ENCODE data around the gene RYR2. TPM values are rescaled to one million over a fixed set of nuclear protein-coding genes. Genes with fewer than 3 reads are reported as not detected.

RYR2 gene
- polyA plus RNA-seq, 1 of the 3 experiments (the other 2 are of a cell fraction), result under 0.01 TPM

- DNase-seq, result no peak
- Histone ChIP-seq H2AFZ (ENCODE audit: low read depth) (no peak overlapping the region), H3K4me3 (ENCODE audit: low read depth in 2 of 2, low read length in 1 of 2) (no peak overlapping the region), H3K4me2 (no peak overlapping the region), H3K79me2 (ENCODE audit: insufficient read depth) (no peaks in the 10 kb centered on the region), H3K27me3 (ENCODE audit: insufficient read depth) (no peaks in the 10 kb centered on the region), H3F3A (replicated peaks; ENCODE audit: insufficient read depth) (no peaks in the 10 kb centered on the region), H3K27ac (ENCODE audit: low read depth in 2 of 2, low read length in 1 of 2) (no peak overlapping the region), H4K20me1 (ENCODE audit: insufficient read depth) (no peaks in the 10 kb centered on the region), H3K9me2 (no peaks in the 10 kb centered on the region), H3K9ac (no peak overlapping the region), H3K4me1 (ENCODE audit: control insufficient read depth in 1 of 2, insufficient read depth in 2 of 2, low read depth in 1 of 2, low read length in 1 of 2) (no peaks in the 10 kb centered on the region; a peak in 1 of 4 replicates), H3K9me3 (no peaks in the 10 kb centered on the region), H3K36me3 (replicated peaks in 1 of 2; ENCODE audit: control insufficient read depth in 1 of 2, insufficient read depth in 2 of 2, low read length in 1 of 2) (no peaks in the 10 kb centered on the region)
- TF ChIP-seq EP300 (IDR thresholded peaks at IDR 0.05; ENCODE audit: borderline replicate concordance in 1 of 2, low read depth in 1 of 2, low read length in 1 of 2) (no peak), SIN3A (IDR thresholded peaks at IDR 0.05; ENCODE audit: borderline replicate concordance, low read depth, low read length) (no peak), RFX5 (IDR thresholded peaks at IDR 0.05; ENCODE audit: low read length) (no peak)
- ChIA-PET CTCF (interaction anchor here (0.8 to 1.0 kb wide), 2 partner anchors 12 to 52 kb away, joined by 3 to 5 read pairs; no protein-coding TSS in a partner anchor), POLR2A (no interaction called here)
- WGBS (ENCODE audit: low lambda C conversion rate), result 56% methylated on average over 5 of the region's 5 CpGs
Observed at GRCh38 chr1:237811633-237812032, 769.6 kb downstream of the RYR2 start.

GRCh38 chr1:237812061-237812460 lies 770.1 kb downstream of the RYR2 start:
- no peak for TF ChIP-seq EP300 (IDR thresholded peaks at IDR 0.05; ENCODE audit: borderline replicate concordance in 1 of 2, low read depth in 1 of 2, low read length in 1 of 2)
- no peak for TF ChIP-seq GABPA (IDR thresholded peaks at IDR 0.05; ENCODE audit: low read depth)
- no peak for TF ChIP-seq FOSL2 (IDR thresholded peaks at IDR 0.05; ENCODE audit: borderline replicate concordance, low read depth)
- TF ChIP-seq TCF12 (IDR thresholded peaks at IDR 0.05), result no peak
- no peak for TF ChIP-seq POLR2AphosphoS5 (IDR thresholded peaks at IDR 0.05; ENCODE audit: low read depth, low read length)
- no peak for TF ChIP-seq NFIC (IDR thresholded peaks at IDR 0.05; ENCODE audit: borderline replicate concordance)
- no peak for TF ChIP-seq MEF2A (IDR thresholded peaks at IDR 0.05; ENCODE audit: borderline replicate concordance, low read depth)
- TF ChIP-seq TEAD4 (IDR thresholded peaks at IDR 0.05; ENCODE audit: borderline replicate concordance, insufficient read depth), result no peak
- TF ChIP-seq EZH2phosphoT487 (IDR thresholded peaks at IDR 0.05; ENCODE audit: borderline replicate concordance, low read depth), result no peak
- no peak for TF ChIP-seq USF2 (IDR thresholded peaks at IDR 0.05; ENCODE audit: borderline replicate concordance, low read depth, low read length)
- TF ChIP-seq MXI1 (IDR thresholded peaks at IDR 0.05; ENCODE audit: low read depth, low read length), result no peak
- no peak for TF ChIP-seq PBX3 (IDR thresholded peaks at IDR 0.05)
- no peak for TF ChIP-seq SMC3 (IDR thresholded peaks at IDR 0.05; ENCODE audit: low read depth, low read length)
- TF ChIP-seq YY1 (IDR thresholded peaks at IDR 0.05; ENCODE audit: low read depth), result no peak
- no peak for TF ChIP-seq FOXJ3 (CRISPR knock-in tag; IDR thresholded peaks at IDR 0.05)
- TF ChIP-seq FOXM1 (IDR thresholded peaks at IDR 0.05; ENCODE audit: low read depth), result no peak
- no peak overlapping the region for H3K4me2 ChIP-seq
- no peaks in the 10 kb centered on the region for H3K27me3 ChIP-seq (ENCODE audit: insufficient read depth)
- POLR2A ChIA-PET, result no interaction called here
- 34% methylated on average over 2 of the region's 2 CpGs for WGBS (ENCODE audit: low lambda C conversion rate)
- H2AFZ ChIP-seq (ENCODE audit: low read depth), result no peak overlapping the region
- no peaks in the 10 kb centered on the region for H3F3A ChIP-seq (replicated peaks; ENCODE audit: insufficient read depth)
- no peak for DNase-seq
- no peak overlapping the region for H3K27ac ChIP-seq (ENCODE audit: low read depth in 2 of 2, low read length in 1 of 2)
- no peak overlapping the region for H3K9ac ChIP-seq
- no peak overlapping the region for H3K4me3 ChIP-seq (ENCODE audit: low read depth in 2 of 2, low read length in 1 of 2)
- CTCF ChIA-PET, result interaction anchor here (0.8 to 1.0 kb wide), 2 partner anchors 12 to 52 kb away, joined by 3 to 5 read pairs; no protein-coding TSS in a partner anchor
- no peaks in the 10 kb centered on the region for H4K20me1 ChIP-seq (ENCODE audit: insufficient read depth)
- H3K9me2 ChIP-seq, result no peaks in the 10 kb centered on the region
- no peaks in the 10 kb centered on the region for H3K36me3 ChIP-seq (replicated peaks in 1 of 2; ENCODE audit: control insufficient read depth in 1 of 2, insufficient read depth in 2 of 2, low read length in 1 of 2)
- H3K79me2 ChIP-seq (ENCODE audit: insufficient read depth), result no peaks in the 10 kb centered on the region
- H3K9me3 ChIP-seq, result no peaks in the 10 kb centered on the region
- H3K4me1 ChIP-seq (ENCODE audit: control insufficient read depth in 1 of 2, insufficient read depth in 2 of 2, low read depth in 1 of 2, low read length in 1 of 2), result no peaks in the 10 kb centered on the region; a peak in 1 of 4 replicates

All from SK-N-SH (cell line).